ENCODE data around the gene RARS2. TPM values are rescaled to one million over a fixed set of nuclear protein-coding genes. Genes with fewer than 3 reads are reported as not detected.

Gene RARS2
- total RNA-seq, 1 donor from 2014 or later: 45.8 TPM

DNA sequence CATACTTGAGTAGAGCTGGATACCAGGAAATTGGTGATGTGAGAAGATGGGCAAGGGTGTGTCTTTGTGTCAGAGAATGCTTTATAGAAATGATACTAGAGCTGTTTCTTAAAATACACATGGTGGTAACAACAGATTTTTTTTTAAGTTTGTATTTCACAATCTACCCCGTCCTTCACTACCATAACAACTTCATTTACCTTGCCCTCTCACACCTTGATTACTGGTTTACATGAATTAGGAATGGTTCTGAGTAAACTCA lies 45.4 kb downstream of the RARS2 start:
- TF ChIP-seq, protein P1, sequence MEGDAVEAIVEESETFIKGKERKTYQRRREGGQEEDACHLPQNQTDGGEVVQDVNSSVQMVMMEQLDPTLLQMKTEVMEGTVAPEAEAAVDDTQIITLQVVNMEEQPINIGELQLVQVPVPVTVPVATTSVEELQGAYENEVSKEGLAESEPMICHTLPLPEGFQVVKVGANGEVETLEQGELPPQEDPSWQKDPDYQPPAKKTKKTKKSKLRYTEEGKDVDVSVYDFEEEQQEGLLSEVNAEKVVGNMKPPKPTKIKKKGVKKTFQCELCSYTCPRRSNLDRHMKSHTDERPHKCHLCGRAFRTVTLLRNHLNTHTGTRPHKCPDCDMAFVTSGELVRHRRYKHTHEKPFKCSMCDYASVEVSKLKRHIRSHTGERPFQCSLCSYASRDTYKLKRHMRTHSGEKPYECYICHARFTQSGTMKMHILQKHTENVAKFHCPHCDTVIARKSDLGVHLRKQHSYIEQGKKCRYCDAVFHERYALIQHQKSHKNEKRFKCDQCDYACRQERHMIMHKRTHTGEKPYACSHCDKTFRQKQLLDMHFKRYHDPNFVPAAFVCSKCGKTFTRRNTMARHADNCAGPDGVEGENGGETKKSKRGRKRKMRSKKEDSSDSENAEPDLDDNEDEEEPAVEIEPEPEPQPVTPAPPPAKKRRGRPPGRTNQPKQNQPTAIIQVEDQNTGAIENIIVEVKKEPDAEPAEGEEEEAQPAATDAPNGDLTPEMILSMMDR (IDR thresholded peaks at IDR 0.05; ENCODE audit: unreplicated experiment): no peak
- H3K9me3 Mint-ChIP-seq (ENCODE audit: unreplicated experiment): no peaks in the 10 kb centered on the region
- H3K4me3 Mint-ChIP-seq (ENCODE audit: unreplicated experiment): no peak overlapping the region
- no peaks in the 10 kb centered on the region for H3K4me1 Mint-ChIP-seq (ENCODE audit: unreplicated experiment)
- H3K27ac Mint-ChIP-seq (ENCODE audit: unreplicated experiment): no peak overlapping the region
- peaks cover 23% of the 10 kb centered on the region for H3K36me3 Mint-ChIP-seq (ENCODE audit: low read depth, unreplicated experiment)
- no peak for DNase-seq (ENCODE audit: low spot score)
- peaks cover 2% of the 10 kb centered on the region for H3K27me3 Mint-ChIP-seq (ENCODE audit: unreplicated experiment)

DNA sequence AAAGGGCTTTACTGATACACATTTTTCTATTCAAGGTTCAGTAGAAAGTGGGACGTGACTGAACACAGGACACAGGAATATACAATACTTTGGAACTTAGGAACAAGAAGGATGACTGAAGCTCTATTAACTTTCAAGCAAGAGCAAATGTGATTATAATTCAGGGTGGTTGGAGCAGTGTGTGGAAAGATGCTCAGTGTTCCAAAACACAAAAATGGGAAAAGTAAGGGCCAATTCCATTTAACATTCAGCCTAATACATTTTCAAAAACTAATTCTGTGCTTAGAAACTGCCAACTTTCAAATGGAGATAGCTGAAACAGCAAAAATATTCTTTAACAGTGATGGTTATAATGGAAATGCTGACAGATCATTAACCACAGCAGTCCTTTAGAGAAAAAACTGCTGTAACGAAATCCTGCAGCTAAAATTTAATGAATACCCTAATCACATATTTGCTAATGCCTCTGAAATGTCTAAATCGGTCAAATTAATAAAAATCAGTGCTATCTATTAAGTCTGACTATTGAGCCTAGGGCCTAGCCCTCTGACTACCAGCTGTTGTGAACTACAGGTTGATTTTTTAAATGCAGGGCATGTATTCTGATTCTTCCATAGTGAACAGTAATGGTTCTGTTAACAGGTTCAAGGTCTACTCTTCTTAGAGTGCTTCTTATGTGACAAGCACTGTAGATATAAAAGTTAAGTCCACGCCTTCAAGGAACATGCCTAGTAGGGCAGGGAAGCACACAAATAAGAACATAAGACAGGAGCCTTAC lies 45.9 kb downstream of the RARS2 start:
- Mint-ChIP-seq H3K4me1 (ENCODE audit: unreplicated experiment) (no peaks in the 10 kb centered on the region), H3K9me3 (ENCODE audit: unreplicated experiment) (no peaks in the 10 kb centered on the region), H3K27ac (ENCODE audit: unreplicated experiment) (no peak overlapping the region), H3K4me3 (ENCODE audit: unreplicated experiment) (no peak overlapping the region), H3K27me3 (ENCODE audit: unreplicated experiment) (peaks cover 3% of the 10 kb centered on the region), H3K36me3 (ENCODE audit: low read depth, unreplicated experiment) (peaks cover 27% of the 10 kb centered on the region)
- DNase-seq (ENCODE audit: low spot score): no peak
- TF ChIP-seq, protein P1 (IDR thresholded peaks at IDR 0.05; ENCODE audit: unreplicated experiment): no peak

DNA sequence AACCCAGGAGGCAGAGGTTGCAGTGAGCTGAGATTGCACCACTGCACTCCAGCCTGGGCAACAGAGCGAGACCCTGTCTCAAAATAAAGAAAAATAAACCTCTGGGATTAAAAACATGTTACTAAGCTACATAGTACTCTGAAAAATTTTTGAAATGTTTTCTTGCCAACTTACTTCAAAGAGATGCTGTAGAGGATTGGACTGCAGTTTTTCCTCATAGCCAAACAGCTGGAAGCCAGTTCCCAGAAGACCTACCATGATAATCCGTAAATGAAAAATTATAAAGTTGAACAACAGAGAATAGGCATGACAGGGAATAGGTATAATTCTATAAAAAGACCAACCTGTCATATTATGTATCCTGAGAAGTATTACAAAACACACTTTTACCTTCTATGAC lies 48.0 kb downstream of the RARS2 start:
- no peak for DNase-seq (ENCODE audit: low spot score)
- Mint-ChIP-seq H3K4me1 (ENCODE audit: unreplicated experiment) (no peaks in the 10 kb centered on the region), H3K9me3 (ENCODE audit: unreplicated experiment) (no peaks in the 10 kb centered on the region), H3K27ac (ENCODE audit: unreplicated experiment) (no peak overlapping the region), H3K4me3 (ENCODE audit: unreplicated experiment) (no peak overlapping the region), H3K36me3 (ENCODE audit: low read depth, unreplicated experiment) (peaks cover 27% of the 10 kb centered on the region), H3K27me3 (ENCODE audit: unreplicated experiment) (peaks cover 3% of the 10 kb centered on the region)
- TF ChIP-seq, protein P1 (IDR thresholded peaks at IDR 0.05; ENCODE audit: unreplicated experiment): no peak

DNA sequence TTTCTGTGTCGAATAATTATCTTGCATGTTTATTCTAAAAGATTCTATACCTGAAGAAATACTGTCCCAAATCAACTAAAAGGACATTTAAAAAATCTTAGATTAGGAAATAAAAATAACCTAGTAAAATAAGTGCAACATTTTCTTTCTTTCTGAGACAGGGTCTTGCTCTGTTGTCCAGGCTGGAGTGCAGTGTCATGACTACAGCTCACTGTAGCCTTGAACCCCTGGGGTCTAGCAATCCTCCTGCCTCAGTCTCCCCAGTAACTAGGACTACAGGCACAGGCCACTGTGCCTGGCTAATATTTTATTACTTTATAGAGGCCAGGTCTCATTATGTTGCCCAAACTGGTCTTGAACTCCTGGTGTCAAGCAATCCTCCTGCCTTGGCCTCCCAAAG lies 48.7 kb downstream of the RARS2 start:
- no peak for DNase-seq (ENCODE audit: low spot score)
- Mint-ChIP-seq H3K27me3 (ENCODE audit: unreplicated experiment) (peaks cover 3% of the 10 kb centered on the region), H3K4me3 (ENCODE audit: unreplicated experiment) (peak overlapping the region; percentile 73), H3K36me3 (ENCODE audit: low read depth, unreplicated experiment) (peaks cover 27% of the 10 kb centered on the region), H3K27ac (ENCODE audit: unreplicated experiment) (no peak overlapping the region), H3K4me1 (ENCODE audit: unreplicated experiment) (no peaks in the 10 kb centered on the region), H3K9me3 (ENCODE audit: unreplicated experiment) (no peaks in the 10 kb centered on the region)
- TF ChIP-seq, protein P1 (IDR thresholded peaks at IDR 0.05; ENCODE audit: unreplicated experiment): no peak

DNA sequence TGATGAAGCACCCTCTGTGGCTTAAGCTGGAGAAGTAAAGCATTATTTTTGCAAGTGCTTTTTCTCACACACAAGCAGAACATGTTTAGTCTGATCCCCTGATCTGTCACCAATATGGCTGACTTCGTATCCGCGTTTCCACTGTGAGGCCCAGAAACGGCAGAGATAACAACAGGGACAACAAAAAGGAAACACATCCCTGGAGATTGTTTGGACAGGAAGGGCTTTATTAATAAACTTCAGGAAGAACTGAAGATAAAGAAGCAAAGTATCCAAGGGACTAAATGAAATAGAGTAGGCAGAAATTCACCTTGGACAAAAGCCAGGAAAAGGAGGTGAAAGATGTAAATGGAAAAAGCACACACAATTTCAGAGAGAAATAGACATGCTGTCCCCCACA lies 49.2 kb downstream of the RARS2 start:
- Mint-ChIP-seq H3K27ac (ENCODE audit: unreplicated experiment) (peak overlapping the region; percentile 9), H3K27me3 (ENCODE audit: unreplicated experiment) (peaks cover 3% of the 10 kb centered on the region), H3K36me3 (ENCODE audit: low read depth, unreplicated experiment) (peaks cover 27% of the 10 kb centered on the region), H3K4me1 (ENCODE audit: unreplicated experiment) (no peaks in the 10 kb centered on the region), H3K4me3 (ENCODE audit: unreplicated experiment) (peak overlapping the region; percentile 73), H3K9me3 (ENCODE audit: unreplicated experiment) (no peaks in the 10 kb centered on the region)
- TF ChIP-seq, protein P1 (IDR thresholded peaks at IDR 0.05; ENCODE audit: unreplicated experiment): no peak
- DNase-seq (ENCODE audit: low spot score): no peak

All from endothelial cell (in vitro differentiated cells).